ENCODE data around the gene MISP. TPM values are rescaled to one million over a fixed set of nuclear protein-coding genes. Genes with fewer than 3 reads are reported as not detected.
A peak's percentile ranks its signal among the peaks of the same experiment; 100 is the strongest.

Gene MISP
- polyA plus RNA-seq, 1 donor = 0.21 TPM

DNA sequence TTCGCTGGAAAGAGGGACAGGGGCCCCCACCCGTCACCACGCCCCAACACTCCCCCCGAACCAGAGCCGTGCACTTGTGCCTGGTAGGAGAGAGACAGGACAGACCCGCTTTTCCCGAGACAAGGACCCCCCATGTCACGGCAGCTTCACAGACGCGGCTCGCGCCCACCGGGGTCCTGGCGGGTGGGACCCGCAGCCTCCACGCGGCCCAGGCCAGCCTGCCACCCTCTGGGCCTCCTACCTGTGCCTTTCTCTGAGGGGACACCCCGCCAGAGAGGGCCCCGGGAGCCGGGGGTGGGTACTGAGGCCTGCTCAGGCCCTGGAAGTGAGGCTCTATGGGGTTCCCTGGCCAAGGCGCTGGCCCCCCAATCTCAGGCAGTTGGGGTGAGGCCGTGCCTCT lies 4.0 kb upstream of the MISP start:
- no peak for DNase-seq

GRCh38 chr19:747432-748273 lies 3.3 kb upstream of the MISP start:
- DNase-seq = no peak

DNA sequence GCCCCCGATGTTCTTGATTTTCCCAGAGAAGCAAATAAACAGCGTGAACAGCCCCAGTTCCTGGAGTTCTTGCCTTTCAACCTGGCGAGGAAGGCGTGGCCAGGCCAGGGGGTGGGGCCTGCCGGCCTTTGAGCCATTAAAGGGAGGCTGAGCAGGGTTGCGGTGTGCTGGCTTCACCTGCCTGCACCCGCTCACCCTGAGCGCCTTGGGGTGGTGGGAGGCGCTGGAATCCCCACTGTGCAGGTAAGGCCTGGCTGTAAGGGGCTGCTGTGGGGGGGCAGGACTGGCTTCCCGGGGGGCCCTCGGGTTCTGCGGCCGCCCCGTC lies 2.7 kb upstream of the MISP start:
- no peak for DNase-seq

DNA sequence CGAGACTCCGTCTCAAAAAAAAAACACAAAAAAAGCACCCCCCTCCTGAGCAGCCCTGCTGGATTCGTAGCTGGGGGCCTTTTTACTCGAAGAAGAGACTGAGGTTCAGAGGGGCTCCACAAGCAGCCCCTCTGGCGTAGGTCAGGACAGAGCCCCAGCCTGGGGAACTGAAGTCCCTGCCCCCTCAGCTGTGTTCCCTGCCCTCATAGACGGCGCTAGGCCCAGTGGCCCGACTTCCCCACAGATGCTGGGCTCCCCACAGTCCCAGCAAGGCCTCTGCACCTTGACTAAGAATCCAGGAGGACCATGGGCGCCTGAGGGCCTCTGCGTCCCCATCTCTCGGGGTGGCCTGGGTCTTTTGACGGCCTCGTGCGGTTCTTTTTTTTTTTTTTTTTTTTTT lies 1.1 kb upstream of the MISP start:
- DNase-seq = no peak

DNA sequence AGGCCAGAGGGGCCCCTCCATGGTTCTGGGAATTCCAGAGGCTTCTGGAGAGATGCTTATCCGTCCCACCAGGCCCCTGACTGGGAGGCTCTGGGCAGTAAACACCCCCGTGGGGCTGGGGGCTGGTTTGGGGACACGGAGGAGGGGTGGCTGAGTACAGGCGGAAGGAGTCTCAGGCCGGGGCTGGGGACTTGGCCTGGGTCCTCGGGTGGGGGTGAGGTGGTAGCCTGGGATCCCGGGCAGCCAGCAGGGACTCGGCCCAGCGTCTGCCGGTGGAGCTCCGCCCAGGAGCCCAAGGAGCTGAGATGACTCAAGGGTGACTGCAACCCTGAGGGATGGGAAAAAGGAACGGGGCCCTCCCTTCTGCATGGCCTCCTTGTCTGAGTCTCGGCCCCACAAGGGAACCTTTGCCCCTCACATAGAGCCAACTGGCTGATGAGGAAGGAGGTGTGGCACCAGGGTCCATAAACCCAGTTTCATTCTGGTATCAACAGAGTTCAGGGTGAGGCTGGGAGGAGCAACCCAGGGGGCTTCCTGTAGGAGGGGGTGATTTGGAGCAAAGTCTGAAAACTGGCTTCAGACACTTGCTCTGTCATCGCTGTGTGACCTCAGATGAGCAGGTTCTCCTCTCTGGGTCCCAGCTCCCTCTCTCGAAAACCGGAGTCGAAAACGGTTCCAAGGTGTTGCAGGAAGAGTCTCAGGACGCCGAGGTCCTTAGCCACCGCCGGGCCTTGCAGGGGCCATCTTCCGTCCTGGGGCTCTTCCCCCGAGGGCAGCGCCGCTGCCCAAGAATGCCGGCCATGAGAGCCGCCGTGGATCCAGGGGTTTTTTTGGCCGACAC lies 809 bp downstream of the MISP start:
- no peak for DNase-seq

DNA sequence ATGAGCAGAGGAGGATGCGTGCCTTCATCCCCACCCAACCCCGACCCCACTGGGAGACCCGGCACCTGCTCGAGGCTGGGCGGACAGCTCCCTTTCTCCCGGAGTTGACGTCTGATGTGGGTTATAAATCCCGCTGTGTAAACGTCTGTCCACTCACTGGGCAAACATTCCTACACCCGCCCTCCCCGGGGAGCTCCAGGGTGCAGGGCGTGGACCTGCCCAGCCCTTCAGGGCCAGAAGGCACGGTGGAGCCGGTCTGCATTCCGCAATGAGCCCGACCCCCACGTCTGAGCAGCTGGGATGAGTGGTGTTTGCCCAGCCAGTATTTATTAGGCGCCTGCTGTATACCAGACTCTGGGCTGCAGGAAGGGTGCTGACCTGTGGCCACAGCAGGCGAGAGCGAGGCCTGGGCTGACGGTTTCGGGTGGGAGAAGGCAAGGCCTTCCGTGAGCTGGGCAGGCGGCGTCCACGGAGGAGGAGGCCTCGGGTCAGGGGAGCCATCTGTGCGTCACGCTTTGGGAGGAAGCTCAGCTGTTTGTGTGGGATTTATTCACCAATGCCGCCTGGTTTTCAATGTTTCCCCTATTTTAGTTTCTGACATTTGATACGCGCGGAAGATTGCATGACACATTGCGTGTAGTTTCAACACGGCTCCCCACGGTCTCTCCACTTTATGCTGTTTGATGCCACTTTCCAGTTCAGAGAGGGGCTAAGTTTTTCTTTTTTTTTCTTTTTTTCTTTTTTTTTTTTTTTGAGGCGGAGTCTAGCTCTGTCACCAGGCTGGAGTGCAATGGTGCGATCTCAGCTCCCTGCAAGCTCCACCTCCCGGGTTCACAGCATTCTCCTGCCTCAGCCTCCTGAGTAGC lies 2.0 kb downstream of the MISP start:
- DNase-seq = peak; percentile 59

DNA sequence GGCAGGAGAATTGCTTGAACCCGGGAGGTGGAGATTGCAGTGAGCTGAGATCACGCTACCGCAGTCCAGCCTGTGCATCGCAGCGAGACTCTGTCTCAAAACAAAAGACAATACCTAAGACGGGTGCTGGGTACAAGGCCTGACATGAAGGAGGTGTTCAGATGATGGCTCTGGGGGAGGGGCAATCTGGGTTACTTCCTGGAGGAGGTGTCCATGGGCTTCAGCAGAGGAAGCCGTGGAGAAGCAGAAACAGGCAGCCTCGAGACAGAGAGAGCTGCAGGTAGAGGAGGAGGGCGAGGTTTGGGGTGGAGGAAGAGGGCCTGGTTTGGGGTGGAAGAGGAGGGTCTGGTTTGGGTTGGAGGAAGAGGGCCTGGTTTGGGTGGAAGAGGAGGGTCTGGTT lies 3.6 kb downstream of the MISP start:
- no peak for DNase-seq

GRCh38 chr19:755063-755462 lies 4.2 kb downstream of the MISP start:
- no peak for DNase-seq

DNA sequence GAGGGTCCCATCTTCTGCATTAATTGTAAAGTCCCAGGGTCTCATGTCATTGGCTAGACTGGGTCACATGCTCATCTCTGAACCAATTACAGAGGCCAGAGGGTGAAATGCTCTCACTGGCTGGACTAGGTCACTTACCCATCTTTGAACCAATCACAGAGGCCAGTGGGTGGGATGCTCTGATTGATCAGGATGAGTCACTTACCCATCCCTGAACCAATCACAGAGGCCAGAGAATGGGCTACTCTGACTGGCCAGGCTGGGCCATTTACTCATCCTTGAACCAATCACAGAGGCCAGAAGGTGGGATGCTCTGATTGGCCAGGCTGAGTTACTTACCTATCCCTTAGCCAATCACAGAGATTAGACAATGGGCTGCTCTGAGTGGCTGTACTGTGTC lies 5.3 kb downstream of the MISP start:
- DNase-seq = no peak

- no peak for DNase-seq
Observed at GRCh38 chr19:756821-757688, 6.1 kb downstream of the MISP start.

DNA sequence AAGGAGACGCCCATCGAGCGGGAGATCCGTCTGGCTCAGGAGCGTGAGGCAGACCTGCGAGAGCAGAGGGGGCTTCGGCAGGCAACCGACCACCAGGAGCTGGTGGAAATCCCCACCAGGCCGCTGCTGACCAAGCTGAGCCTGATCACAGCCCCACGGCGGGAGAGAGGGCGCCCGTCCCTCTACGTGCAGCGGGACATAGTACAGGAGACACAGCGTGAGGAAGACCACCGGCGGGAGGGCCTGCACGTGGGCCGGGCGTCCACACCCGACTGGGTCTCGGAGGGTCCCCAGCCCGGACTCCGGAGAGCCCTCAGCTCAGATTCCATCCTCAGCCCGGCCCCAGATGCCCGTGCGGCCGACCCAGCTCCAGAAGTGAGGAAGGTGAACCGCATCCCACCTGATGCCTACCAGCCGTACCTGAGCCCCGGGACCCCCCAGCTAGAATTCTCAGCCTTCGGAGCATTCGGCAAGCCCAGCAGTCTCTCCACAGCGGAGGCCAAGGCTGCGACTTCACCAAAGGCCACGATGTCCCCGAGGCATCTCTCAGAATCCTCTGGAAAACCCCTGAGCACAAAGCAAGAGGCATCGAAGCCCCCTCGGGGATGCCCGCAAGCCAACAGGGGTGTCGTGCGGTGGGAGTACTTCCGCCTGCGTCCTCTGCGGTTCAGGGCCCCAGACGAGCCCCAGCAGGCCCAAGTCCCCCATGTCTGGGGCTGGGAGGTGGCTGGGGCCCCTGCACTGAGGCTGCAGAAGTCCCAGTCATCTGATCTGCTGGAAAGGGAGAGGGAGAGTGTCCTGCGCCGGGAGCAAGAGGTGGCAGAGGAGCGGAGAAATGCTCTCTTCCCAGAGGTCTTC lies 7.1 kb downstream of the MISP start:
- no peak for DNase-seq

- DNase-seq = no peak
Observed at GRCh38 chr19:763181-763580, 12.3 kb downstream of the MISP start.

- no peak for DNase-seq
Observed at GRCh38 chr19:763869-764268, 13.0 kb downstream of the MISP start.

GRCh38 chr19:764301-764700 lies 13.4 kb downstream of the MISP start:
- DNase-seq = no peak

DNA sequence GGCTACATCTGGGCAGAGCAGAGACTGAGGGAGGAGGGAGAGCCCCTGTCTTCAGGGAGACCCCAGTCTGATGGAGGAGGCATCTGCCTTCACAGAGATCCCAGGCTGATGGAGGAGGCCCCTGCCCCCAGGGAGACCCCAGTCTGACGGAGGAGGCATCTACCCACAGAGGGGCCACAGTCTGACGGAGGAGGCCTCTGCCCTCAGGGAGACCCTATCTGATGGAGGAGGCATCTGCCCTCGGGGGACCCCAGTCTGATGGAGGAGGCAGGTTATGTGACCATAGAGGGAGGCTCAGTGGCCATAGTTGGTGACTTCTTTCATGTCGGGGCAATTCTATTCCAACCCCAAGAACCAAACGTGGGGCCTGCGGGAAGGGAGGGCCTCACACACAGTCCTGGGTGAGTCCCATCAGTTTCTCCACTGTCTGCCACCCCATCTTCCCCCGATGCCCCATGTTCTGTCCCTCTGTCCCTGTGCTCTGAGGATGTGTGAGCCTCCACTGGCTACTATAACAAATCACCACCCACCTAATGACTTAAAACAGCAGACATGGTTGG lies 14.3 kb downstream of the MISP start:
- DNase-seq = no peak

DNA sequence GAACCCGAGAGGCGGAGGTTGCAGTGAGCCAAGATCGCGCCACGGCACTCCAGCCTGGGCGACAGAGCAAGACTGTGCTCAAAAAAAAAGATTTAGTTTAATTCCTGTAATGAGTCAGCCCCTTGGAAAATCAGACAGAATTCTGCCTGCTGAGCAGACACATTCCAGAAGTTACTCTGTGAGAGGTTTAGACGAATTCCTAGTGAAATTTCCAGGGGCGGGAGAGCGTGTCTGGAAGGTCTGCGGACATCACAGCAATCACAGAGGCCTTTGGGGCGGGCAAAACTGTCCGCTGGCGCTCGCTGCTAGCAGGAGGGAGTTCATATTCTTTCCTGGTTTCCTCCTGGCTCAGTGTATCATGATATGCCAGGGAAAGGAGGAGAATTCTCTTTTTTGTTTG lies 17.5 kb downstream of the MISP start:
- peak; percentile 48 for DNase-seq

GRCh38 chr19:769616-770015 lies 18.7 kb downstream of the MISP start:
- no peak for DNase-seq

- no peak for DNase-seq
Observed at GRCh38 chr19:771332-771785, 20.4 kb downstream of the MISP start.

GRCh38 chr19:772063-772462 lies 21.2 kb downstream of the MISP start:
- no peak for DNase-seq

- DNase-seq = no peak
Observed at GRCh38 chr19:772730-773436, 22.0 kb downstream of the MISP start.

All from hindlimb muscle (tissue), 1 donor.